Measurements from ENCODE around the gene SEMA5A.

SEMA5A gene

GRCh38 chr5:9297134-9297533 is 248.7 kb downstream of the SEMA5A start:
- in situ Hi-C loops (cut with MboI; ENCODE audit: low sequenced_read_pairs) = no loop called here

GRCh38 chr5:9295466-9295801 is 250.4 kb downstream of the SEMA5A start:
- in situ Hi-C loops (cut with MboI; ENCODE audit: low sequenced_read_pairs) = no loop called here

GRCh38 chr5:9294793-9295465 is 250.9 kb downstream of the SEMA5A start:
- in situ Hi-C loops (cut with MboI; ENCODE audit: low sequenced_read_pairs) = no loop called here

- in situ Hi-C loops (cut with MboI; ENCODE audit: low sequenced_read_pairs) = no loop called here
Measured at GRCh38 chr5:9288234-9288633, 257.6 kb downstream of the SEMA5A start.

GRCh38 chr5:9284781-9285307 is 261.0 kb downstream of the SEMA5A start:
- in situ Hi-C loops (cut with MboI; ENCODE audit: low sequenced_read_pairs) = no loop called here

GRCh38 chr5:9284272-9284671 is 261.6 kb downstream of the SEMA5A start:
- in situ Hi-C loops (cut with MboI; ENCODE audit: low sequenced_read_pairs) = no loop called here

GRCh38 chr5:9283473-9283872 is 262.4 kb downstream of the SEMA5A start:
- in situ Hi-C loops (cut with MboI; ENCODE audit: low sequenced_read_pairs) = no loop called here

- in situ Hi-C loops (cut with MboI; ENCODE audit: low sequenced_read_pairs) = no loop called here
Measured at GRCh38 chr5:9283021-9283420, 262.9 kb downstream of the SEMA5A start.

GRCh38 chr5:9282211-9282610 is 263.7 kb downstream of the SEMA5A start:
- in situ Hi-C loops (cut with MboI; ENCODE audit: low sequenced_read_pairs) = no loop called here

GRCh38 chr5:9279774-9280173 is 266.1 kb downstream of the SEMA5A start:
- in situ Hi-C loops (cut with MboI; ENCODE audit: low sequenced_read_pairs) = no loop called here

GRCh38 chr5:9278921-9279603 is 266.8 kb downstream of the SEMA5A start:
- in situ Hi-C loops (cut with MboI; ENCODE audit: low sequenced_read_pairs) = no loop called here

- in situ Hi-C loops (cut with MboI; ENCODE audit: low sequenced_read_pairs) = no loop called here
Measured at GRCh38 chr5:9269014-9269413, 276.9 kb downstream of the SEMA5A start.

GRCh38 chr5:9268226-9268625 is 277.6 kb downstream of the SEMA5A start:
- in situ Hi-C loops (cut with MboI; ENCODE audit: low sequenced_read_pairs) = no loop called here

- in situ Hi-C loops (cut with MboI; ENCODE audit: low sequenced_read_pairs) = no loop called here
Measured at GRCh38 chr5:9265441-9266287, 280.2 kb downstream of the SEMA5A start.

- in situ Hi-C loops (cut with MboI; ENCODE audit: low sequenced_read_pairs) = no loop called here
Measured at GRCh38 chr5:9264301-9264700, 281.6 kb downstream of the SEMA5A start.

- in situ Hi-C loops (cut with MboI; ENCODE audit: low sequenced_read_pairs) = no loop called here
Measured at GRCh38 chr5:9263656-9264055, 282.2 kb downstream of the SEMA5A start.

- in situ Hi-C loops (cut with MboI; ENCODE audit: low sequenced_read_pairs) = no loop called here
Measured at GRCh38 chr5:9251379-9251980, 294.4 kb downstream of the SEMA5A start.

- in situ Hi-C loops (cut with MboI; ENCODE audit: low sequenced_read_pairs) = no loop called here
Measured at GRCh38 chr5:9249231-9249630, 296.6 kb downstream of the SEMA5A start.

- in situ Hi-C loops (cut with MboI; ENCODE audit: low sequenced_read_pairs) = no loop called here
Measured at GRCh38 chr5:9245071-9245470, 300.8 kb downstream of the SEMA5A start.

- in situ Hi-C loops (cut with MboI; ENCODE audit: low sequenced_read_pairs) = no loop called here
Measured at GRCh38 chr5:9244417-9244816, 301.5 kb downstream of the SEMA5A start.

Measured in HL-60/S4 treated with phorbol 12-myristate 13-acetate at 8.2 ng/mL for 4 days and 3 days (cell line).